HepG2 (cell line): Measurements from ENCODE around the gene ZNF726. TPM values are rescaled to one million over a fixed set of nuclear protein-coding genes. Genes with fewer than 3 reads are reported as not detected.

ENCODE experiments used
- ATAC-seq: fragments of 200-7000 bp; cut with Tn5 transposase; 3 replicates; pipeline ENCODE4 v1.9.1; 2020; ENCODE audit warnings: mild to moderate bottlenecking, moderate library complexity
- BruUV-seq: library from RNA; stranded (reverse); fragments of 400-500 nt; replicated peaks from 2 replicates; lab custom pipeline; 2021; lab: Mats Ljungman, UMichigan
- CTCF ChIA-PET: fragments of 300-600 bp; formaldehyde crosslinking; extraction: SDS; loops from one replicate; lab custom pipeline; 2021; ENCODE audit warnings: low total read pairs, inconsistent platforms, low intra/inter-chr PET ratio; lab: Yijun Ruan, JAX
- POLR2A ChIA-PET: fragments of 350-600 bp; sonication (Branson Sonifier 250); formaldehyde crosslinking; loops from one replicate; lab custom pipeline; 2020; ENCODE audit warnings: antibody characterized with exemption, inconsistent platforms; lab: Yijun Ruan, JAX
- DNase-seq: peaks from one replicate; pipeline ENCODE4 v3.0.0-alpha.2; 2015; ENCODE audit warnings: low spot score
- FAIRE-seq: peaks from 3 replicates; lab custom pipeline; 2011; peaks lifted over from hg19 to GRCh38; lab: Jason Lieb, UNC
- H2AFZ ChIP-seq: one replicate; pipeline ENCODE4 v1.6.1; 2011; ENCODE audit warnings: low read length, inconsistent platforms
- H3K27ac ChIP-seq: fragments of 300-600 bp; 3 replicates; pipeline ENCODE4 v1.8.0; 2011; ENCODE audit warnings: mixed run types, mild to moderate bottlenecking, mixed read lengths, low read length, inconsistent platforms; ENCODE audit not compliant: insufficient read depth; ENCODE audit errors: extremely low read length
- H3K27me3 ChIP-seq, 2 experiments: fragments of 200-600 bp in 1 of 2; 2 replicates in 1 of 2; 3 replicates in 1 of 2; pipeline versions ENCODE4 v1.6.0 to v1.8.0; 2011; ENCODE audit warnings: low read length in 2 of 2, mild to moderate bottlenecking in 2 of 2, moderate library complexity in 2 of 2, inconsistent platforms in 1 of 2; ENCODE audit not compliant: insufficient read depth in 2 of 2, control insufficient read depth in 1 of 2
- H3K36me3 ChIP-seq, 2 experiments: fragments of 200-600 bp in 1 of 2; replicated peaks in 1 of 2; 2 replicates in 1 of 2; 3 replicates in 1 of 2; pipeline versions ENCODE4 v1.5.1 to v1.8.0; 2011; ENCODE audit warnings: low read length in 2 of 2, inconsistent platforms in 1 of 2; ENCODE audit not compliant: insufficient read depth in 2 of 2, control insufficient read depth in 1 of 2
- H3K4me1 ChIP-seq: 2 replicates; pipeline ENCODE4 v1.5.1; 2012; ENCODE audit warnings: low read length, inconsistent platforms; ENCODE audit not compliant: insufficient read depth
- H3K4me2 ChIP-seq: 2 replicates; pipeline ENCODE4 v1.6.0; 2011; ENCODE audit warnings: low read depth, low read length, inconsistent platforms
- H3K4me3 ChIP-seq, 3 experiments: fragments of 200-600 bp in 1 of 3; sonication (generic), shearing (Covaris generic) in 1 of 3; replicated peaks in 1 of 3; 2 replicates each; pipeline ENCODE4 v1.5.1; 2011 to 2016; ENCODE audit warnings: low read length in 3 of 3, inconsistent platforms in 2 of 3, low read depth in 2 of 3, mild to moderate bottlenecking in 2 of 3, control low read depth in 1 of 3, mixed read lengths in 1 of 3; ENCODE audit not compliant: insufficient read depth in 1 of 3
- H3K79me2 ChIP-seq: one replicate; pipeline ENCODE4 v1.6.1; 2011; ENCODE audit warnings: low read length, inconsistent platforms; ENCODE audit not compliant: insufficient read depth
- H3K9ac ChIP-seq: 2 replicates; pipeline ENCODE4 v1.6.0; 2011; ENCODE audit warnings: mild to moderate bottlenecking, low read depth, low read length, inconsistent platforms; ENCODE audit not compliant: insufficient read depth
- H3K9me3 ChIP-seq: 2 replicates; pipeline ENCODE4 v1.5.1; 2012; ENCODE audit warnings: mild to moderate bottlenecking, low read length
- H4K20me1 ChIP-seq: 2 replicates; pipeline ENCODE4 v1.6.0; 2011; ENCODE audit warnings: inconsistent platforms, mild to moderate bottlenecking, low read length, moderate library complexity; ENCODE audit not compliant: insufficient read depth
- AGO1 ChIP-seq: fragments of 200-400 bp; formaldehyde crosslinking; IDR thresholded peaks from 2 replicates; pipeline ENCODE4 v1.6.1; 2017; ENCODE audit warnings: mild to moderate bottlenecking, low read depth, low read length, moderate library complexity; ENCODE audit not compliant: poor library complexity, severe bottlenecking
- BCL6 ChIP-seq: IDR thresholded peaks from 2 replicates; pipeline ENCODE4 v1.6.1; 2016; ENCODE audit warnings: missing genetic modification reagents, missing compliant biosample characterization
- HNF4A ChIP-seq: sonication (generic); formaldehyde crosslinking; IDR thresholded peaks from 2 replicates; pipeline ENCODE4 v1.4.0; 2020; ENCODE audit warnings: missing genetic modification reagents
- LCORL ChIP-seq, 2 experiments: fragments of 450-650 bp in 1 of 2; sonication (generic) in 1 of 2; formaldehyde crosslinking in 1 of 2; IDR thresholded peaks; 2 replicates each; pipeline versions ENCODE4 v1.5.0 to v1.6.1; 2017 to 2020; ENCODE audit warnings: antibody characterized with exemption in 1 of 2, missing genetic modification reagents in 1 of 2
- PATZ1 ChIP-seq: sonication (generic); formaldehyde crosslinking; IDR thresholded peaks from 2 replicates; pipeline ENCODE4 v1.4.0; 2020; ENCODE audit warnings: missing genetic modification reagents
- SIN3B ChIP-seq: fragments of 150-350 bp; IDR thresholded peaks from 2 replicates; pipeline ENCODE4 v1.6.1; 2014; ENCODE audit warnings: low read length
- SMYD3 ChIP-seq: sonication (generic); formaldehyde crosslinking; IDR thresholded peaks from 2 replicates; pipeline ENCODE4 v1.8.1; 2023; ENCODE audit warnings: mild to moderate bottlenecking, missing genetic modification reagents
- TEAD3 ChIP-seq: optimal IDR thresholded peaks from 2 replicates; pipeline ENCODE3; 2016; ENCODE audit warnings: borderline replicate concordance
- THAP9 ChIP-seq: sonication (generic); formaldehyde crosslinking; IDR thresholded peaks from 2 replicates; pipeline ENCODE4; 2020; ENCODE audit warnings: missing genetic modification reagents, mild to moderate bottlenecking, borderline replicate concordance
- USF2 ChIP-seq, 2 experiments: sonication (generic) in 1 of 2; formaldehyde crosslinking in 1 of 2; IDR thresholded peaks; 2 replicates each; pipeline versions ENCODE4 v1.5.1 to v1.6.1; 2011 to 2020; ENCODE audit warnings: borderline replicate concordance in 1 of 2, low read depth in 1 of 2, low read length in 1 of 2, mild to moderate bottlenecking in 1 of 2, missing genetic modification reagents in 1 of 2, moderate library complexity in 1 of 2
- ZNF281 ChIP-seq: sonication (generic); formaldehyde crosslinking; IDR thresholded peaks from 2 replicates; pipeline ENCODE4 v1.4.0; 2020; ENCODE audit warnings: missing genetic modification reagents, borderline replicate concordance
- ZNF333 ChIP-seq: sonication (generic); formaldehyde crosslinking; IDR thresholded peaks from 2 replicates; pipeline ENCODE4 v1.4.0; 2020; ENCODE audit warnings: mild to moderate bottlenecking, missing genetic modification reagents, borderline replicate concordance
- ZNF792 ChIP-seq: IDR thresholded peaks from 2 replicates; pipeline ENCODE4 v1.6.1; 2016
- WGBS: methylation state at CpG from one replicate; pipeline ENCODE4 v1.1.6; 2017; ENCODE audit warnings: low lambda C conversion rate; 5-methylcytosine and 5-hydroxymethylcytosine counted together
- in situ Hi-C: cut with HindIII; loops from 2 replicates; pipeline ENCODE4 v1.10.0; 2017; ENCODE audit warnings: low pct_unique_long_range_greater_than_20kb; ENCODE audit not compliant: extremely low pct_ligation_motif_present
- intact Hi-C: fragments of 100-400 bp; cut with micrococcal nuclease; formaldehyde crosslinking; loops from one replicate; pipeline ENCODE4 v1.10.0; 2022; ENCODE audit not compliant: unreplicated experiment
- polyA plus RNA-seq, 8 experiments: library from polyadenylated mRNA; depleted of rRNA in 3 of 8; stranded (reverse) in 7 of 8; unstranded in 1 of 8; fragments of >200 nt; fragmentation: Illumina TruSeq in 4 of 8; extraction: Trizol in 4 of 8; gene quantifications; 2 replicates each; pipeline versions ENCODE4 v1.2.1 to v1.2.3, GENCODE V29; 2011 to 2016; ENCODE audit warnings: low read depth in 4 of 8, missing spikeins in 1 of 8, mixed read lengths in 1 of 8; ENCODE audit not compliant: insufficient read depth in 1 of 8
- total RNA-seq, 5 experiments: library from RNA; depleted of rRNA; stranded (reverse); fragments of >200 nt; fragmentation: Illumina TruSeq; extraction: Trizol; gene quantifications; 2 replicates each; pipeline ENCODE4 v1.2.3, GENCODE V29; 2016; ENCODE audit warnings: low read depth in 1 of 5

The ZNF726 gene
- total and polyA plus RNA-seq, 2 of the 13 experiments (the other 11 are each of a cell fraction or from before 2014, with no cell fraction given): not detected

- CTCF ChIA-PET: no interaction called here
- Histone ChIP-seq H3K27me3 (no peaks in the 10 kb centered on the region), H3K9ac (no peak overlapping the region), H3K9me3 (peaks cover 90% of the 10 kb centered on the region), H3K4me1 (no peaks in the 10 kb centered on the region), H4K20me1 (no peaks in the 10 kb centered on the region), H3K36me3 (no peaks in the 10 kb centered on the region), H3K4me2 (no peak overlapping the region), H3K27ac (no peak overlapping the region), H3K4me3 (no peak overlapping the region), H3K79me2 (no peaks in the 10 kb centered on the region), H2AFZ (no peak overlapping the region)
- DNase-seq: peak; percentile 49
- WGBS: 0% methylated on average over 1 of the region's 1 CpG
- POLR2A ChIA-PET: no interaction called here
- in situ Hi-C loops (no loop called here), intact Hi-C loops (no loop called here)
- no peak; the same call in 2 of the 3 replicates for ATAC-seq
- no peak for FAIRE-seq
- no TSS peak for BruUV-seq
- TF ChIP-seq HNF4A (CRISPR knock-in tag) (peak; percentile 60), THAP9 (no peak), PATZ1 (CRISPR knock-in tag) (no peak), SIN3B (no peak), ZNF792 (peak; percentile 87), LCORL (IDR thresholded peaks at IDR 0.05) (no peak), LCORL (CRISPR knock-in tag; IDR thresholded peaks at IDR 0.05) (no peak), SMYD3 (CRISPR knock-in tag) (no peak), ZNF333 (CRISPR knock-in tag) (no peak), BCL6 (peak; percentile 53), AGO1 (no peak), USF2 (IDR thresholded peaks at IDR 0.05; ENCODE audit: low read depth, low read length) (no peak), USF2 (CRISPR knock-in tag; IDR thresholded peaks at IDR 0.05; ENCODE audit: borderline replicate concordance) (no peak), TEAD3 (CRISPR knock-in tag) (peak; percentile 46), ZNF281 (CRISPR knock-in tag) (no peak)
- TF ChIP-seq, all 625 proteins: peak for 4
Measured at GRCh38 chr19:23943411-23943810, 28.7 kb downstream of the ZNF726 start.
